NCI-H1417 (cell line): Measurements from ENCODE around the gene IFNL3.
"Not testable (repeated sequence)": the region's sequence is repeated elsewhere in the genome, so short reads cannot be mapped to it uniquely, and the experiment has no call there.

Source experiments
- DNase-seq, 3 experiments: peaks; one replicate each; lab custom pipeline; 2025; lab: John Stamatoyannopoulos, UW

Gene IFNL3

DNA sequence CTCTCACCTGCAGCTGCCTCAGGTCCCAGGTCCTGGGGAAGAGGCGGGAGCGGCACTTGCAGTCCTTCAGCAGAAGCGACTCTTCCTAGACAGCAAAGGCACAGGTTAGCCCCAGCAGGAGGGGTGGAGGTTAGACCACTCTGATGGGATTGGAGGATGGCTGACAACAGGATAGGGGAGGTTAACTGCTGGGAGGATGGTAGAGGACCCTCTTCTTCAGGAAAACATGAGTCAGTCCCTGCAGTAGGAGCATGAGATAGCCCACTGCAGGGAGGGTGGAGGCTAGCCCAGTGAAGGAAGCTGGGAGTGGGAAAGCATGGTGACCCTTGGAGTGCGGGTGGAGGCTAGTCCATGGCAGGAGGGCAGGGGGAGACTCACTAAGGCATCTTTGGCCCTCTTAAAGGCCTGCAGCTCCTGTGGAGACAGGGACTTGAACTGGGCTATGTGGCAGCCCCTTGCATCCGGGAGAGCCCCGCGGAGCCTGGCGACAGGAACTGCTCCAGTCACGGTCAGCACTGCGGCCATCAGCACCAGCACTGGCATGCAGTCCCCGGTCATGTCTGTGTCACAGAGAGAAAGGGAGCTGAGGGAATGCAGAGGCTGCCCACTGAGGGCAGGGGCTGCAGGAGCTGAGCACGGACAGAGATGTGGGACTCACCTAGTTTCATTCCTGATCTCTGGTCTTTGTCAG lies at the start of gene IFNL3:
IFNL3 (minus strand) TSS at position 597 of the 691 bp plus-strand sequence; CDS start at position 558, 39 bp downstream.
- not testable (repeated sequence) for DNase-seq

DNA sequence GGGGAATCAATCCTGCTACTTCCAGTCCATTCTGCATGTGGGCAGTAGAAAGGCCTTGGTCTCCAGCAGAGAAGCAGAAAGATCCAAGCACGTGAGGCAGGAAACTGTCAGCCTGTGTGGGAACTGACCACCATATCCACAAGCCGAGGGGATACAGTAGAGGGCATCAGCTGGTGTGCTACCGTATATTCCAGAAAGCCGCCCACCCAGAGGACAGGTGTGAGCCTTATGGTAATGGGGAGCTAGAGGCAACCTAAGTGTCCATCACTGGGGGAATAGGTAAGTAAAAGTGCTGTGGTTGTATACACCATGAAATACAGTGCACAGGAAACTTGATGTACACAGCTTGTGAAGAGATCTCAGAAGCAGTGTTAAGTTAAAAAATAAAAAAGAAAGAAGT lies 48.6 kb upstream of the IFNL3 start:
- DNase-seq, result no peak

DNA sequence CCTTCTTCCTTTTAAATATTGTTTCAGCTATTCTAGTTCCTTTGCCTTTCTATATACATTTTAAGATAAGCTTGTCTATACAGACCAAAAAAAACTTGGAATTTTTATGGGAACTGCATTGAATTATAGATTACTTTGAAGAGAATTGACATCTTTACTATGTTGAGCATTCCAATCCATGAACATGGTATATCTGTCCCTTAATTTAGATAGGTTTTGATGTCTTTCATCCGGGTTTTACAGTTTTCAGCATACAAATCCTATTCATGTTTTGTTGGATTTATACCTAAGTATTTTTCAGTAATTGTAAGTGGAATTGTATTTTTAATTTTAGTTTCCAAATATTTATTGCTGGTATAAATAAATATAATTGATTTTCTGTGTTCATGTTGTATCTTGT lies 39.2 kb upstream of the IFNL3 start:
- DNase-seq, result no peak

- DNase-seq, result no peak
Observed at GRCh38 chr19:39282021-39282420, 37.2 kb upstream of the IFNL3 start.

DNA sequence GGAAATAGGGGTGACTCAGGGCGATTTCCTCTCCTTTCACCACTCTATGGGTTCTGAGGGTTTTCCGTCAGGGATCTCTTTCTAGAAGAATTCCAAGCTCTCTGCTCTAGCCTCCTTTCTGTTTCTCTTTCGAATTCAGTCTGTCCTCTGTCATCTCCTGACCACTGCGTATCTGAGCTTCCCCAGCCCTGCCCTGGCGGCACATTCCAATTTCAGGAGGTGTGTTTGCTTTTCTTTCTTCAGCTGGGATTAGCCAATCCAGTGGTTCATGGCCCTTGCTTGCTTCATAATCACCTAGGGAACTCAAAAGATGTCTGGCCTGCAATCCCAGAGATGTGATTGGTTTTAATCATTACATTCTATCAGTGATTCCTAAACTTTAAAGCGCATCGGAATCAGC lies 32.8 kb upstream of the IFNL3 start:
- DNase-seq, result no peak

- no peak for DNase-seq
Observed at GRCh38 chr19:39276740-39277139, 31.9 kb upstream of the IFNL3 start.

GRCh38 chr19:39275578-39275977 lies 30.8 kb upstream of the IFNL3 start:
- no peak for DNase-seq

- not testable (repeated sequence) for DNase-seq
Observed at GRCh38 chr19:39273859-39274258, 29.1 kb upstream of the IFNL3 start.

GRCh38 chr19:39270036-39270871 lies 25.4 kb upstream of the IFNL3 start:
- peak in 1 of 3 experiments; percentile 43 for DNase-seq

GRCh38 chr19:39269369-39269768 lies 24.6 kb upstream of the IFNL3 start:
- not testable (repeated sequence) for DNase-seq

DNA sequence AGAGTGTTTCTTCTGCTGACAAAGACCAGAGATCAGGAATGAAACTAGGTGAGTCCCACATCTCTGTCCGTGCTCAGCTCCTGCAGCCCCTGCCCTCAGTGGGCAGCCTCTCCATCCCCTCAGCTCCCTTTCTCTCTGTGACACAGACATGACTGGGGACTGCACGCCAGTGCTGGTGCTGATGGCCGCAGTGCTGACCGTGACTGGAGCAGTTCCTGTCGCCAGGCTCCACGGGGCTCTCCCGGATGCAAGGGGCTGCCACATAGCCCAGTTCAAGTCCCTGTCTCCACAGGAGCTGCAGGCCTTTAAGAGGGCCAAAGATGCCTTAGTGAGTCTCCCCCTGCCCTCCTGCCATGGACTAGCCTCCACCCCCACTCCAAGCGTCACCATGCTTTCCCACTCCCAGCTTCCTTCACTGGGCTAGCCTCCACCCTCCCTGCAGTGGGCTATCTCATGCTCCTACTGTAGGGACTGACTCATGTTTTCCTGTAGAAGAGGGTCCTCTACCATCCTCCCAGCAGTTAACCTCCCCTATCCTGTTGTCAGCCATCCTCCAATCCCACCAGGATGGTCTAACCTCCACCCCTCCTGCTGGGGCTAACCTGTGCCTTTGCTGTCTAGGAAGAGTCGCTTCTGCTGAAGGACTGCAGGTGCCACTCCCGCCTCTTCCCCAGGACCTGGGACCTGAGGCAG lies 23.9 kb upstream of the IFNL3 start:
- DNase-seq, result not testable (repeated sequence)

DNA sequence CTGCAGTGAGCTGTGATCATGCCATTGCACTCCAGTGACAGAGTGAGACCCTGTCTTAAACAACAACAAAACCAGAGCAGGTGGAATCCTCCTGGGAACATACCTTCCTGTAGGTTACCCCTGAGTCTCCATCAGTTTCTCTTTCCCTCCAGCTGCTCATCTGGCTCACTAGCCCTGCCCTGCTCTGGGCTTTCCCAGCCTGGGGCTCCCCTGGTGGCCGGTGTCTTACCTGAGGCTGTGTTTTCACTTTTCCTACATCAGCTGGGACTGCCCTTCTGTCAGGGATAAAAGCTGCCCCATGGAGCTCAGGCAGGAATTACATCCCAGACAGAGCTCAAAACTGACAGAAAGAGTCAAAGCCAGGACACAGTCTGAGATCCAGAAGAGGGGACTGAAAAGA lies 23.3 kb upstream of the IFNL3 start, which contains the start of gene IFNL2:
IFNL2 (plus strand) TSS at position 312 of the 400 bp plus-strand sequence. CDS start 173 bp downstream, outside the sequence.
- DNase-seq, result not testable (repeated sequence)

GRCh38 chr19:39265321-39265916 lies 20.6 kb upstream of the IFNL3 start:
- DNase-seq, result peak in 2 of 3 experiments; percentile 74 to 78

DNA sequence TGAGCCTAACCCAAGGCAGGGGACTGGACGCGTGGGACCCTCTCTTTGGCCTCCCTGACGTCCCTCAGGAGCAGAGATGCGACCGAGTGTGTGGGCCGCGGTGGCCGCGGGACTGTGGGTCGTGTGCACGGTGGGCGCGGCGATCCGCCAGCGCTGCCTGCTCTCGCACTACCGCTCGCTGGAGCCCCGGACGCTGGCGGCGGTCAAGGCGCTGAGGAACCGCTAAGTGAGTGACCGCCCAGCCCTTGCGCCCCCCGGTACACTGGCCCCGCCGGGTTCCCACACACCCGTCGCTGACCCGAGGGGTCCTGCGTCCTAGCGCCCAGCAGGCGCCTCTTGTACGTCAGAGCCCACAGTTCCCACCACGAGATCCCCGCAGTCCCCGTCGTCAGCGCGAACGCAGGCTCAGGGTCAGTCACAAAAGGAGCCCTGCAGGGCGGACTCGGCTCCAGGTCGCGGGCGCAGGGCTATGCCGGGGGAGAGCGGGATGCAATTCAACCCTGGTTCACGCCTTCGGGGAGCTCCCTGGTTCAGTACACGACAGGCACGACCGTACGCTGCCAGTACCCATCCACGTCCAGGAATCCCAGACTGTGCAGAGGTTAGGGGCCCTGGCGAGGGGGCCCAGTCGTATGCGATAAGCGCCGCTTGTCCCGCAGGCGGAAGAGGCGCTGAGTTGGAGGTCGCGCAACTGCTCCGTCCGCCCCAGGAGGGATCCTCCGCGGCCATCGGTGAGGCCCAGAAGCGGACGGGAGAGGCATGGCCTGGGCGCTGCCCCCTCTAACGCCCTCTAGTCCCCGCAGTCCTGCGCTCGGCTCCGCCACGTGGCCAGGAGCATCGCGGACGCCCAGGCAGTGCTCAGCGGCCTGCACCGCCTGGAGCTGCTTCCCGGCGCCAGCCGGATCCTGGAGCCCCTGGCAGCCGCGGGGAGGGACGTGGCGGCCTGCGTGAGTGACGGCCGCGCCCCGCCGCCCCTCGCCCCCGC lies 19.8 kb upstream of the IFNL3 start:
- peak in 2 of 3 experiments; percentile 61 to 66 for DNase-seq

DNA sequence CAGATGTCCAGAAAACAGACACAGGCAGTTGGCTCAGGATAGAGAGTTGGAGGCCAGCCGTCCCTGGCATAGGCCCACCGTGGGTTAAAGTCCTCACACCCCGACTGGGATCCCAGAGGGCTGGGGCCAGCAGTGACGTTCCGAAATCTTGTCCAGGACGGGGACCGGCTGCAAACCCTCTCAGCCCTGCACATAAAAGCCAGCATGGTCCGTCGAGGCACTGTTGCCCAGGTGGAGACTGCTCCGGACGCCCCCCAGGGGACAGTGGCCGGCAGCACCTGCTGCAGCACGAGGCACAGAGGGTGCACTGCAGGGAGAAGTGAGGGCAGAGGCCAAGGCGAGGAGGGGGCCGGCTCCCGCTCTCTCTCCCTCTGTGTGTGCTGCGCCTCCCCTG lies 19.1 kb upstream of the IFNL3 start:
- DNase-seq, result peak in 2 of 3 experiments; percentile 15 to 23

- no peak for DNase-seq
Observed at GRCh38 chr19:39262496-39262895, 17.7 kb upstream of the IFNL3 start.

- DNase-seq, result no peak
Observed at GRCh38 chr19:39261704-39262103, 16.9 kb upstream of the IFNL3 start.

DNA sequence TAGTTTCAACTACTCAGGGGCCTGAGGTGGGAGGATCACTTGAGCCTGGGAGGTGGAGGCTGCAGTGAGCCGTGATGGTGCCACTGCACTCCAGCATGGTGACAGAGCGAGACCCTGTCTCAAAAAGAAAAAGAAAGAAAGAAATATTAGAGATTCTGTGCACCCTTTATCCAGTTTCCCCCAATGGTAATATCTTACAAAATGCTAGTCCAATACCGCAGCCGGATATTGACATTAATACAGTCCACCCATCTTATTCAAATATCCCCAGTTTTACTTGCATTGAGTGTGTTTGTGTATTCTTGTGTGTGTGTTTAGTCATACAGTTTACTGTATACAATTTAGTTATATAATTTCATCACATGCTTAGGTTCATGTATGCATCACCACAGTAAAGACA lies 12.4 kb upstream of the IFNL3 start:
- no peak for DNase-seq

DNA sequence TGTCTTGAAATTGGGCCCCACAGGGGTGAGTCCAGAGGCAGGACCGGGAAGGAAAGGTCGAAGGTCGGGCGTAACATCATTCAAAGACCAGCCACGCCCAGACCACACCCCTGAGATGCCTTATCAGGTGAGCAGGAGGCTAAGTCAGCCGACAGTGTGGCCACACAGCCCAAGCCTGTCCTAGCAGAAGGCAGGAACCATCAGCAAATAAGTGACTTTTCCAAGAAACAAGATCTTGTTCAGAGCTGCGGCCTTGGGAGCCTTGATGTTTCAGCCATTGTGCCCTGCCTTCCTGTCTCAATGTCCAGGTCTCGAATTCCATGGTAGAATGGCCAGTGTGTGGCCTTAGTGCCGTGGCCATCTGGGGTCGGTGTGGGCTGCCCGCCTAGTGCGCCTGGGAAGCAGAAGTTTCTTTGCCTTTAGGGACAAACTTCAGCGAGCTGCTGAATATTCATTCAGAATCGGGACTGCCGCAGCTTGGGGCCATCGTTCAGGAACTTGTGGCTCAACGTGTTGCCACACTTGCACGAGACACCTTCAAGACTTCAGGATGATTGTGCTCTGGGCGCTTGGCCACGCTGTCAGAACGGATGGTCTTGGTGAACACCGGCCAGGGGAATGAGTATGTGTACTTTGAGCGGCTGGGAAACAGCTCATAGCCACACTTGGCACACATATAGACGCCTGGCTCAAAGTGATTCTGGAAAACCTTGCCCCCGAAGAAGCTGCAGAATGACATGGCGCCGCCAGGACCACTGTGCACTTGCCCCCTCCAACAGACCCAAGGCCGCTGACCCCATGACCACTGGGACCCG lies 9.9 kb upstream of the IFNL3 start:
- DNase-seq, result no peak
